HEK293 (cell line): ENCODE measurements around the gene CCER1.

ENCODE experiments used
- CTCF ChIA-PET: fragments of 350-600 bp; formaldehyde crosslinking; extraction: SDS; loops from one replicate; lab custom pipeline; 2021; ENCODE audit warnings: antibody characterized with exemption; lab: Yijun Ruan, JAX
- POLR2A ChIA-PET: fragments of 300-600 bp; formaldehyde crosslinking; extraction: SDS; loops from one replicate; lab custom pipeline; 2020; ENCODE audit warnings: antibody characterized with exemption, inconsistent platforms; lab: Yijun Ruan, JAX
- H3K27ac ChIP-seq: fragments of 200-500 bp; sonication (Bioruptor generic); 2 replicates; pipeline ENCODE4 v1.5.1; 2014; ENCODE audit warnings: low read depth, low read length, control low read depth, inconsistent platforms; ENCODE audit errors: extremely low read depth
- H3K36me3 ChIP-seq, 2 experiments: fragments of 200-500 bp in 1 of 2; sonication (Bioruptor generic) in 1 of 2; 1 replicate in 1 of 2; 2 replicates in 1 of 2; pipeline ENCODE4 v1.5.1; 2014 to 2017; ENCODE audit warnings: inconsistent platforms in 2 of 2, low read length in 2 of 2; ENCODE audit not compliant: control insufficient read depth in 2 of 2, insufficient read depth in 1 of 2
- H3K4me1 ChIP-seq: fragments of 200-500 bp; sonication (Bioruptor generic); 2 replicates; pipeline ENCODE4 v1.5.1; 2014; ENCODE audit warnings: mild to moderate bottlenecking, low read length, inconsistent platforms; ENCODE audit not compliant: control insufficient read depth, insufficient read depth
- H3K4me3 ChIP-seq: 2 replicates; pipeline ENCODE4 v1.5.1; 2011; ENCODE audit warnings: low read depth, mild to moderate bottlenecking, control low read depth, low read length, moderate library complexity
- H3K9me3 ChIP-seq: fragments of 200-500 bp; sonication (Bioruptor generic); 2 replicates; pipeline ENCODE4 v1.5.1; 2014; ENCODE audit warnings: low read depth, low read length, inconsistent platforms; ENCODE audit not compliant: control insufficient read depth, insufficient read depth
- AEBP2 ChIP-seq: fragments of 450-650 bp; formaldehyde crosslinking; IDR thresholded peaks from 2 replicates; pipeline ENCODE4 v1.5.1; 2016; ENCODE audit warnings: missing biosample characterization, missing genetic modification characterization, borderline replicate concordance
- FEZF1 ChIP-seq: fragments of 450-650 bp; formaldehyde crosslinking; IDR thresholded peaks from 2 replicates; pipeline ENCODE4 v1.5.1; 2016; ENCODE audit warnings: missing biosample characterization, missing genetic modification characterization
- GLI4 ChIP-seq: fragments of 450-650 bp; formaldehyde crosslinking; IDR thresholded peaks from 2 replicates; pipeline ENCODE4 v1.5.1; 2016; ENCODE audit warnings: missing biosample characterization, missing genetic modification characterization
- HIC1 ChIP-seq: fragments of 450-650 bp; formaldehyde crosslinking; IDR thresholded peaks from 2 replicates; pipeline ENCODE4 v1.5.1; 2016; ENCODE audit warnings: missing biosample characterization, missing genetic modification characterization
- KLF9 ChIP-seq: fragments of 450-650 bp; formaldehyde crosslinking; IDR thresholded peaks from 2 replicates; pipeline ENCODE4 v1.5.1; 2016; ENCODE audit warnings: missing biosample characterization, missing genetic modification characterization, low read depth
- MYNN ChIP-seq: fragments of 450-650 bp; formaldehyde crosslinking; IDR thresholded peaks from 2 replicates; pipeline ENCODE4 v1.5.1; 2016; ENCODE audit warnings: missing biosample characterization, missing genetic modification characterization, borderline replicate concordance
- PRDM6 ChIP-seq: fragments of 450-650 bp; formaldehyde crosslinking; IDR thresholded peaks from 2 replicates; pipeline ENCODE4 v1.5.1; 2017; ENCODE audit warnings: missing biosample characterization, missing genetic modification characterization
- REST ChIP-seq: fragments of 450-650 bp; formaldehyde crosslinking; IDR thresholded peaks from 2 replicates; pipeline ENCODE4 v1.5.1; 2016; ENCODE audit warnings: missing biosample characterization, missing genetic modification characterization
- ZBTB48 ChIP-seq: fragments of 450-650 bp; formaldehyde crosslinking; IDR thresholded peaks from 2 replicates; pipeline ENCODE4 v1.5.1; 2016; ENCODE audit warnings: missing biosample characterization, missing genetic modification characterization
- ZBTB49 ChIP-seq: fragments of 450-650 bp; formaldehyde crosslinking; IDR thresholded peaks from 2 replicates; pipeline ENCODE4 v1.5.1; 2016; ENCODE audit warnings: missing biosample characterization, missing genetic modification characterization, low read depth
- ZFP37 ChIP-seq: fragments of 450-650 bp; formaldehyde crosslinking; IDR thresholded peaks from 2 replicates; pipeline ENCODE4 v1.5.1; 2016; ENCODE audit warnings: missing biosample characterization, missing genetic modification characterization
- ZNF266 ChIP-seq: fragments of 450-650 bp; formaldehyde crosslinking; IDR thresholded peaks from 2 replicates; pipeline ENCODE4 v1.5.1; 2016; ENCODE audit warnings: missing biosample characterization, missing genetic modification characterization, low read depth
- ZNF513 ChIP-seq: fragments of 450-650 bp; IDR thresholded peaks from 2 replicates; pipeline ENCODE4 v1.5.1; 2018; ENCODE audit warnings: missing biosample characterization, missing genetic modification characterization
- ZNF544 ChIP-seq: fragments of 450-650 bp; formaldehyde crosslinking; IDR thresholded peaks from 2 replicates; pipeline ENCODE4 v1.5.0; 2017; ENCODE audit warnings: missing biosample characterization, missing genetic modification characterization
- ZNF660 ChIP-seq: fragments of 450-650 bp; IDR thresholded peaks from 2 replicates; pipeline ENCODE4 v1.5.1; 2018; ENCODE audit warnings: missing biosample characterization, mild to moderate bottlenecking, missing genetic modification characterization
- ZNF76 ChIP-seq: fragments of 450-650 bp; formaldehyde crosslinking; IDR thresholded peaks from 2 replicates; pipeline ENCODE4; 2016; ENCODE audit warnings: low read depth, missing biosample characterization, missing genetic modification characterization, borderline replicate concordance
- ZNF776 ChIP-seq: fragments of 450-650 bp; formaldehyde crosslinking; IDR thresholded peaks from 2 replicates; pipeline ENCODE4 v1.5.0; 2017; ENCODE audit warnings: missing biosample characterization, missing genetic modification characterization, borderline replicate concordance
- ZNF791 ChIP-seq: fragments of 450-650 bp; formaldehyde crosslinking; IDR thresholded peaks from 2 replicates; pipeline ENCODE4 v1.5.1; 2016; ENCODE audit warnings: missing biosample characterization, missing genetic modification characterization
- ZSCAN4 ChIP-seq: fragments of 450-650 bp; formaldehyde crosslinking; IDR thresholded peaks from 2 replicates; pipeline ENCODE4 v1.5.1; 2017; ENCODE audit warnings: missing biosample characterization, missing genetic modification characterization

The CCER1 gene

GRCh38 chr12:90905691-90906370 lies 49.1 kb downstream of the CCER1 start:
- no peaks in the 10 kb centered on the region for H3K9me3 ChIP-seq
- TF ChIP-seq ZNF544 (tag by site-specific recombination), result no peak
- TF ChIP-seq ZNF791 (tag by site-specific recombination), result no peak
- no peak for TF ChIP-seq PRDM6 (tag by site-specific recombination)
- TF ChIP-seq ZNF776, result no peak
- no peak for TF ChIP-seq ZFP37 (tag by site-specific recombination)
- TF ChIP-seq GLI4 (tag by site-specific recombination), result no peak
- H3K36me3 ChIP-seq, result no peaks in the 10 kb centered on the region
- H3K4me1 ChIP-seq, result no peaks in the 10 kb centered on the region
- CTCF ChIA-PET, result interaction anchor here (0.7 kb wide), 1 partner anchor 34 kb away, joined by 3 read pairs; no protein-coding TSS in a partner anchor
- H3K4me3 ChIP-seq, result no peak overlapping the region
- no peak overlapping the region for H3K27ac ChIP-seq
- POLR2A ChIA-PET, result no interaction called here

GRCh38 chr12:90902596-90902995 lies 52.4 kb downstream of the CCER1 start:
- Histone ChIP-seq H3K9me3 (no peaks in the 10 kb centered on the region), H3K36me3 (no peaks in the 10 kb centered on the region), H3K4me3 (no peak overlapping the region), H3K4me1 (no peaks in the 10 kb centered on the region), H3K27ac (no peak overlapping the region)
- ChIA-PET CTCF (no interaction called here), POLR2A (no interaction called here)
- TF ChIP-seq HIC1 (tag by site-specific recombination) (no peak), REST (tag by site-specific recombination) (no peak), FEZF1 (tag by site-specific recombination) (no peak), ZNF76 (no peak), ZNF266 (tag by site-specific recombination) (no peak), ZNF660 (tag by site-specific recombination) (no peak), AEBP2 (no peak), ZSCAN4 (no peak), ZNF513 (no peak), KLF9 (no peak), MYNN (tag by site-specific recombination) (no peak), ZBTB49 (tag by site-specific recombination) (no peak), ZBTB48 (tag by site-specific recombination) (no peak)
